IMR-90 (cell line): ENCODE measurements around the gene PRDM2.

Source experiments
- POLR2A ChIP-seq: IDR thresholded peaks from 2 replicates; pipeline ENCODE4 v1.6.1; 2012; ENCODE audit warnings: mild to moderate bottlenecking, low read depth, low read length
- RAD21 ChIP-seq: IDR thresholded peaks from 2 replicates; pipeline ENCODE4 v1.6.1; 2012; ENCODE audit warnings: low read length, improper control_type of control experiment

DNA sequence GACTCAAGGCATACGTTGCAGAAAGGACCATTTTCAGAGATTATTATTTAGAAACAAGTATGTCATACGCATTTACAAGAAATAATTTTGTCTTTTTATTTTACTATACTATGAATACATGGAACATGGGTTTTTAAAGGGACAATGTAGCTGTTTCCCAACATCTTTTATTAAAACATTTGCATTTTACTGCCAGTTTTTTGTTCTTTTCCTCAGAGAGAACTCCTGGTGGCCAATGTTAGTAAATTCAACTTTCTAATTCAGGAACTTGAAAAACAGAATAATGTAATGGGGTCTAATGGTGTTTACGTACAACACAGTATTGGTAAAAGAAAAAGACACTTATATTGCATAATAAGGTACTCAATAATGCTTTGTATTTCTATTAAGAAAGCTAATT, 14.9 kb downstream of the PRDM2 start:
- TF ChIP-seq POLR2A: no peak
- no peak for TF ChIP-seq RAD21
